SJSA1 (cell line): Measurements from ENCODE around the gene GRIK3. TPM values are rescaled to one million over a fixed set of nuclear protein-coding genes. Genes with fewer than 3 reads are reported as not detected.

Source experiments
- DNase-seq, 2 experiments: peaks; one replicate each; pipeline ENCODE4 v3.0.0-alpha.2; 2015 to 2020; ENCODE audit warnings: low spot score in 2 of 2, low read depth in 1 of 2
- H3K27ac ChIP-seq: fragments of 250-450 bp; sonication (Bioruptor Pico); 2 replicates; pipeline ENCODE4 v1.5.1; 2020; ENCODE audit warnings: mild to moderate bottlenecking, moderate library complexity
- H3K27me3 ChIP-seq: fragments of 250-450 bp; sonication (Bioruptor Pico); replicated peaks from 2 replicates; pipeline ENCODE4 v1.5.1; 2020; ENCODE audit warnings: mild to moderate bottlenecking, moderate library complexity
- H3K36me3 ChIP-seq: fragments of 250-450 bp; sonication (Bioruptor Pico); 2 replicates; pipeline ENCODE4 v1.5.1; 2020; ENCODE audit warnings: mild to moderate bottlenecking
- H3K4me1 ChIP-seq: fragments of 250-450 bp; sonication (Bioruptor Pico); replicated peaks from 2 replicates; pipeline ENCODE4 v1.6.1; 2021; ENCODE audit warnings: mild to moderate bottlenecking
- H3K4me3 ChIP-seq: fragments of 250-450 bp; sonication (Bioruptor Pico); 2 replicates; pipeline ENCODE4 v1.5.1; 2020; ENCODE audit warnings: mild to moderate bottlenecking
- H3K9me3 ChIP-seq: fragments of 250-450 bp; sonication (Bioruptor Pico); replicated peaks from 2 replicates; pipeline ENCODE4 v1.5.1; 2020; ENCODE audit warnings: mild to moderate bottlenecking
- total RNA-seq: library from RNA; depleted of rRNA; stranded (reverse); fragments of >200 nt; shearing (Covaris generic); gene quantifications from 2 replicates; pipeline ENCODE4 v1.2.3, GENCODE V29; 2014

GRIK3 gene
- total RNA-seq, 1 experiment from 2014 or later = not detected

- Histone ChIP-seq H3K4me3 (no peak overlapping the region), H3K27me3 (no peaks in the 10 kb centered on the region), H3K27ac (no peak overlapping the region), H3K9me3 (no peaks in the 10 kb centered on the region), H3K4me1 (no peaks in the 10 kb centered on the region), H3K36me3 (no peaks in the 10 kb centered on the region)
- DNase-seq = no peak
These were observed 85.7 kb downstream of the GRIK3 start for GRCh38 chr1:36948606-36949005.

DNA sequence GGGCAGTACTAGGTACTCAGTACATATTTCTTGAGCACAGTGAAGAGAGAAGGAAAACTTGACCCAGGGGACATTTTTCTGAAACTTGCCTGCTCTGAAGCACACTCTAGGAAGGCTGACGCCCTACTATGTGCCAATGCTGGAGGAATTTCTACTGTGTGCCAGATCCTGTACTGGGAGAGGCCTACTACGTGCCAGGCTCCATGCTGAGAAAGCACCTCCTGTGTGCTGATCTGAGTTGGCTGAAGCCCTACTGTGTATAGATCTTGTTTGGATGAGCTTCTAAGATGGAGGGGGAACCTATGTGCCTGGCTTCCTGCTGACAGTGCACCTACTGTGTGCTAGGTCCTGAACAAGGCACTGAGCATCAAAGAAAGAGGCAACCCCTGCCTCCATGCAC, 86.2 kb downstream of the GRIK3 start:
- no peak overlapping the region for H3K27ac ChIP-seq
- no peaks in the 10 kb centered on the region for H3K4me1 ChIP-seq
- H3K4me3 ChIP-seq = no peak overlapping the region
- H3K36me3 ChIP-seq = no peaks in the 10 kb centered on the region
- H3K9me3 ChIP-seq = no peaks in the 10 kb centered on the region
- DNase-seq = no peak
- no peaks in the 10 kb centered on the region for H3K27me3 ChIP-seq

DNA sequence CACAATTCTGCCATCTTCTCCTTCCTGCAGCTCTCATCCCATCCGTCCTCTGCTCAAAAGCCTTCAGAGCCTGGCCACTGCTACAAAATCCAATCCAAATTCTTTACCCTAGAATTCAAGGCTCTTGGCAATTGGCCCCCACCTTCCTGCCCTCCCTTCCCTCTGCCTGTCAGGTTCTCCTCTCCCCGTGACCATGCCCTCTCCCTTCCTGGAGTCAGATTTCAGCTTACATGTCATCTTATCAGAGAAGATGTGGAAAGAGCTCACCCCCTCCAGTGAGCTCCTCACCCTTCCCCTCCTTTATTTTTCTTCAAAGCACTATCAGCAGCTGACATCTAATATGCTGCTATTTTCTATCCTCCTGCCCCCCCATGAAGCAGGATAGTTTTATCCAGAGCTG, 86.9 kb downstream of the GRIK3 start:
- no peak overlapping the region for H3K27ac ChIP-seq
- no peaks in the 10 kb centered on the region for H3K27me3 ChIP-seq
- no peak overlapping the region for H3K4me3 ChIP-seq
- H3K4me1 ChIP-seq = no peaks in the 10 kb centered on the region
- H3K9me3 ChIP-seq = no peaks in the 10 kb centered on the region
- H3K36me3 ChIP-seq = no peaks in the 10 kb centered on the region
- DNase-seq = no peak

DNA sequence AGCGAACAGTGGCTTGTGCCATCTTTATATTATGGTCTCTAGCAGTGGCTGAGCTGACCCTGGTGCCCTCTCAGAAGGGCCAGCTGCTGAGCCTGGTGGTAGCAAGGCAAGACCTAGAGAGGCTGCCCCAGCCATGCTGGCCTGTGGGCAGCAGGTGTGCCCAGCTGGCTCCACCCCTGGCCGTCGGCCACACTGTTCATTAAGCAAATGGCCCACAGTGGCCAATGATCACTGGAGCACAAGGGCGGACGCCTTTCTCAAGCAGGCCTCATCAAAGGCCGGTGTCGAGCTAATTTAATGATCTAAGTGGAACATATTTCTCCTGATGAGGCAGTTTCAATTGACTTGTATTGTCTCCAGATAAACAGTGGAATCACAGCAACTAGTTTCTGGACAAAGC, 89.4 kb downstream of the GRIK3 start:
- H3K27me3 ChIP-seq = no peaks in the 10 kb centered on the region
- H3K27ac ChIP-seq = no peak overlapping the region
- no peak overlapping the region for H3K4me3 ChIP-seq
- DNase-seq = no peak
- H3K9me3 ChIP-seq = no peaks in the 10 kb centered on the region
- no peaks in the 10 kb centered on the region for H3K4me1 ChIP-seq
- H3K36me3 ChIP-seq = no peaks in the 10 kb centered on the region

GRCh38 chr1:36942148-36942547, 92.2 kb downstream of the GRIK3 start:
- H3K4me1 ChIP-seq = no peaks in the 10 kb centered on the region
- H3K27me3 ChIP-seq = no peaks in the 10 kb centered on the region
- H3K27ac ChIP-seq = no peak overlapping the region
- DNase-seq = no peak
- H3K4me3 ChIP-seq = no peak overlapping the region
- H3K9me3 ChIP-seq = no peaks in the 10 kb centered on the region
- H3K36me3 ChIP-seq = no peaks in the 10 kb centered on the region

GRCh38 chr1:36941316-36941978, 92.9 kb downstream of the GRIK3 start:
- H3K4me1 ChIP-seq = no peaks in the 10 kb centered on the region
- no peaks in the 10 kb centered on the region for H3K27me3 ChIP-seq
- no peak overlapping the region for H3K4me3 ChIP-seq
- H3K9me3 ChIP-seq = no peaks in the 10 kb centered on the region
- DNase-seq = no peak
- no peaks in the 10 kb centered on the region for H3K36me3 ChIP-seq
- H3K27ac ChIP-seq = no peak overlapping the region

GRCh38 chr1:36938819-36939218, 95.5 kb downstream of the GRIK3 start:
- Histone ChIP-seq H3K27me3 (peaks cover 6% of the 10 kb centered on the region; the same call in 1 of the 2 replicates), H3K9me3 (no peaks in the 10 kb centered on the region), H3K27ac (no peak overlapping the region), H3K4me3 (no peak overlapping the region), H3K4me1 (no peaks in the 10 kb centered on the region), H3K36me3 (no peaks in the 10 kb centered on the region)
- no peak for DNase-seq

GRCh38 chr1:36937371-36937770, 96.9 kb downstream of the GRIK3 start:
- Histone ChIP-seq H3K4me1 (no peaks in the 10 kb centered on the region), H3K27me3 (peaks cover 10% of the 10 kb centered on the region; the same call in 1 of the 2 replicates), H3K27ac (no peak overlapping the region), H3K36me3 (no peaks in the 10 kb centered on the region), H3K9me3 (no peaks in the 10 kb centered on the region), H3K4me3 (no peak overlapping the region)
- DNase-seq = no peak

GRCh38 chr1:36934061-36934460, 100.3 kb downstream of the GRIK3 start:
- H3K36me3 ChIP-seq = no peaks in the 10 kb centered on the region
- peaks cover 10% of the 10 kb centered on the region; the same call in 1 of the 2 replicates for H3K27me3 ChIP-seq
- H3K4me1 ChIP-seq = no peaks in the 10 kb centered on the region
- no peak for DNase-seq
- H3K9me3 ChIP-seq = no peaks in the 10 kb centered on the region
- H3K27ac ChIP-seq = no peak overlapping the region
- no peak overlapping the region for H3K4me3 ChIP-seq

DNA sequence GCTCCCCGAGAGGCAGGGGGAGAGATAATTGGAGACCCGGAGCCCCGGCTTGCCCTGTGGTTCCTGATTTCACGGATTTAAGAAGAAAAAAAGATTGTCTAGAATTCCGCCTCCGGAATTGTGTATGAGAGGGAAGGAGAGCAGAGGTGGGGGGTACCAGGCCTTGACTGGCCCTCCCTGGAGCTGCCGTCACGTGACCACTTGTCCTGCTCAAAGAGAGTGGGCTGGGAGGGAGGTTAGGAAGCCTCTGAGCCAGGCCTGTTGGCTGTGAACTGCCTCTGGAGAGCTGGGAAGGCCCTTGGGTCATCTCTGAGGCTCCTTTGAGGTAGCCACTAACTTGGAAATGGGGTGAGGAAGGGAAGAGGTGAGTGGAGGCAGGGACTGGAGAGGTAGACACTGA, 106.5 kb downstream of the GRIK3 start:
- Histone ChIP-seq H3K36me3 (no peaks in the 10 kb centered on the region), H3K4me1 (no peaks in the 10 kb centered on the region), H3K27me3 (peaks cover 3% of the 10 kb centered on the region; the same call in 1 of the 2 replicates), H3K27ac (no peak overlapping the region), H3K9me3 (no peaks in the 10 kb centered on the region), H3K4me3 (no peak overlapping the region)
- no peak for DNase-seq

GRCh38 chr1:36925251-36925650, 109.1 kb downstream of the GRIK3 start:
- Histone ChIP-seq H3K27me3 (no peaks in the 10 kb centered on the region), H3K4me1 (no peaks in the 10 kb centered on the region), H3K27ac (no peak overlapping the region), H3K4me3 (no peak overlapping the region), H3K9me3 (no peaks in the 10 kb centered on the region), H3K36me3 (no peaks in the 10 kb centered on the region)
- no peak for DNase-seq

DNA sequence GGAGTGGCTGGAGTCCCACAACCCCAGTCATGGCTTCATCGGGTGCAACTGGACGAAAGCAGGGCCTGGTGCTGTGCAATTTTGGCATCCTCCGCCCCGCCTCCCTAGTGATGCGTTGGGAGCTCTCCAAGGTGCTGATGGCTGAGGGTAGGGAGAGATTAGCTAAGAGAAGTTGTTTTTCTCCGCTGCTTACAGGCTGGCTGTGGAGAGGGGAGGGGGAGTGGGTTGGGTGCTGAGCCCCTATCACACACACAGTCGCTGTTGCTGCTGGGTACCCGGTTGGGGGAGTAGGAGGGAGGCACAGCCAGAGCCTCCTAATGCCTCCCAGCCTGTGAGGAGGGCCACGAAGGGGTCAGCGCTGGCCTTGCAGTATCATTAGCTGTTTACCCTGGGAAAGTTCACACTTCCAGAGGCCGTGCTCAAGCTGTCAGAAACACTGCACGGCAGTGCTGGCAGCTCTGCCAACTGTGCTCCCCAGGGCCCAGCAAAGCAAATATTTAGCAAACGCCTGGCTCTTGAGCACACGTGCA, 110.0 kb downstream of the GRIK3 start:
- Histone ChIP-seq H3K4me3 (no peak overlapping the region), H3K4me1 (no peaks in the 10 kb centered on the region), H3K9me3 (no peaks in the 10 kb centered on the region), H3K27me3 (no peaks in the 10 kb centered on the region), H3K36me3 (no peaks in the 10 kb centered on the region), H3K27ac (no peak overlapping the region)
- DNase-seq = peak; percentile 9 to 56

DNA sequence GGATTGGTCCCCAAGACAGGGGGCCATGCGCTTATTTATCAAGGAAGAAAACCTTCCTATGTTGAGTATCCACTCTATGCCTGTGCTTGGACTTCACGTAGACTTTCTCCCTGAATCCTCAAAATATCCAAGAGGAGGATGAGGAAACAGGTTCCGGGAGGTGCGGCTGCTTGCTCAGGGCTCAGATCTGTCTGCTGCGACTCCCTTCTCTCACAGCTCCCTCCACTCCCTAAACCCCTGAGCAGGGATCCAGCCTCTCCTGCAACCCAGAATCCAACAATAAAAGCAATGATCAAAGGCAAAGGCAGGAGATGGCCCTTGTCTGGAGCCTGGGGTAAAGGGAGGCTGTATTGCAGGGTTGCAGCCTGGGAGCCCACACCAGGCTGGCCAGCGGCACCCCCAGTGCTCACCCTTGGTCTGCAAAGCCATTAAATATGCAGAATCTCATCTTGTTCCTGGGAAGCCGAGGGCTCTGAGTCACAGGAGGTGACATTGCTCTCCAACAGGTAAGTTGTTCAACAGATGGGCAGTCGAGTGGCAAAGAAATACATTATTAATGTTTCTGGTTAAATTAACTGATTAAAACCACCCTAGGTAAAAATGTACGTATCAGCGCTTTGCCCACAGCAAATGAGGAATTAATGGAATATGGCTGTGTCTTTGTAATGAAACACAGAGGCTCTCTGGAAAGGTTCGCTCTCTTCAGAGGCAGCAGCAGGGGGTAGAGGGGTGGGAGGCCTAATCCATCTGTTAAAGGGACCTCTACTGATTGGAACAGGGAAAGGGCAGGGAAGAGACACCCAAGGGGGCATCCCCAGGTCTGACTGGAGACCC, 111.5 kb downstream of the GRIK3 start:
- no peak for DNase-seq
- H3K27me3 ChIP-seq = no peaks in the 10 kb centered on the region
- no peak overlapping the region for H3K27ac ChIP-seq
- H3K4me1 ChIP-seq = no peaks in the 10 kb centered on the region
- H3K9me3 ChIP-seq = no peaks in the 10 kb centered on the region
- H3K4me3 ChIP-seq = no peak overlapping the region
- no peaks in the 10 kb centered on the region for H3K36me3 ChIP-seq

GRCh38 chr1:36922071-36922470, 112.2 kb downstream of the GRIK3 start:
- no peak for DNase-seq
- Histone ChIP-seq H3K4me1 (no peaks in the 10 kb centered on the region), H3K36me3 (no peaks in the 10 kb centered on the region), H3K4me3 (no peak overlapping the region), H3K27me3 (no peaks in the 10 kb centered on the region), H3K9me3 (no peaks in the 10 kb centered on the region), H3K27ac (no peak overlapping the region)
